GM19455 (cell line): ENCODE data around the gene HPS3.
"Not testable (repeated sequence)": the region's sequence is repeated elsewhere in the genome, so short reads cannot be mapped to it uniquely, and the experiment has no call there.

ENCODE experiments used
- ATAC-seq: cut with Tn5 transposase; IDR thresholded peaks from one replicate; pipeline ENCODE4 v1.9.1; 2021; ENCODE audit not compliant: unreplicated experiment

Gene HPS3, protein sequence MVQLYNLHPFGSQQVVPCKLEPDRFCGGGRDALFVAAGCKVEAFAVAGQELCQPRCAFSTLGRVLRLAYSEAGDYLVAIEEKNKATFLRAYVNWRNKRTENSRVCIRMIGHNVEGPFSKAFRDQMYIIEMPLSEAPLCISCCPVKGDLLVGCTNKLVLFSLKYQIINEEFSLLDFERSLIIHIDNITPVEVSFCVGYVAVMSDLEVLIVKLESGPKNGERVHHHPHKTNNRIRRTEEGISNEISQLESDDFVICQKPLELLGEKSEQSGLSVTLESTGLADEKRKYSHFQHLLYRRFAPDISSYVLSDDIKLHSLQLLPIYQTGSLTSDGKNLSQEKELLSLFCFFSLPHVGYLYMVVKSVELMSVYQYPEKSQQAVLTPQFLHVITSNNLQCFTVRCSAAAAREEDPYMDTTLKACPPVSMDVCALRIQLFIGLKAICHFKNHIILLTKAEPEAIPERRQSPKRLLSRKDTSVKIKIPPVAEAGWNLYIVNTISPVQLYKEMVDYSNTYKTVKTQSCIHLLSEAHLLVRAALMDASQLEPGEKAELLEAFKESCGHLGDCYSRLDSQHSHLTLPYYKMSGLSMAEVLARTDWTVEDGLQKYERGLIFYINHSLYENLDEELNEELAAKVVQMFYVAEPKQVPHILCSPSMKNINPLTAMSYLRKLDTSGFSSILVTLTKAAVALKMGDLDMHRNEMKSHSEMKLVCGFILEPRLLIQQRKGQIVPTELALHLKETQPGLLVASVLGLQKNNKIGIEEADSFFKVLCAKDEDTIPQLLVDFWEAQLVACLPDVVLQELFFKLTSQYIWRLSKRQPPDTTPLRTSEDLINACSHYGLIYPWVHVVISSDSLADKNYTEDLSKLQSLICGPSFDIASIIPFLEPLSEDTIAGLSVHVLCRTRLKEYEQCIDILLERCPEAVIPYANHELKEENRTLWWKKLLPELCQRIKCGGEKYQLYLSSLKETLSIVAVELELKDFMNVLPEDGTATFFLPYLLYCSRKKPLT

DNA sequence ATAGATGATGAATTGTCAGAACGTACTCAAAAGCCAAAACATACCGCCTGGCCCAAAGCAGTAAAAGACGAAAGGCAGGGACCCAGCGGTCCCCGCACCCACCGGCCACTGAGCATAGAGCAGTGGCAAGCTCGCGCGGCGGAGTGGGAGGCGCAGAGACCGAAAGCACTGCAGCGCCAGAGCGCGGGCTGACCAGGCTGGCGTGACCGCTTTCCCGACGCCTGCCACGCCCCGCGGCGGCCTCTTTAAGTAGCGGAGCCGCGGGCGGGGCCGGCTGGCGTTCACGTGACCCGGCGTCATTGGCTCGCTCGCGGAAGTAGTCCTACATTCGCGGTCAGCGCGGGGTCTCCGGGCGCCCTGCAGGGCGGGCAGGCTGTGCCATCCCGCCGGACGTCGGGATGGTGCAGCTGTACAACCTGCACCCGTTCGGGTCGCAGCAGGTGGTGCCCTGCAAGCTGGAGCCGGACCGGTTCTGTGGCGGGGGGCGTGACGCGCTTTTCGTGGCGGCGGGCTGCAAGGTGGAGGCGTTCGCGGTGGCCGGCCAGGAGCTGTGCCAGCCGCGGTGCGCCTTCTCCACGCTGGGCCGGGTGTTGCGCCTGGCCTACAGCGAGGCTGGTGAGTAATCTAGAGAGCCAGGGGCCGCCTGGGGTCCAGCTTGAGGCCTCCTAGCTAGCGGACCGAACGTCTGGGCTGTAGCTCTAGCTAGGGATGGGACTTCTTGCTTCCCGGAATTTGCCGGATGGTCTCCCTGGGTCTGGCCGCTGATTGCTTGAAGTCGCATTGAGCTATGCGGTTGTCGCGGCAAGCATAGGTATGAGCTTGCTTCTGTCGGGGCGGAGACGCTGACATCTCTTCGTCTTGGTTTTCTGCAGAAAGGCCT, at the start of gene HPS3:
HPS3 (plus strand) TSS at position 313 of the 880 bp plus-strand sequence; CDS start at position 399, 86 bp downstream.
- ATAC-seq: peak; percentile 96

DNA sequence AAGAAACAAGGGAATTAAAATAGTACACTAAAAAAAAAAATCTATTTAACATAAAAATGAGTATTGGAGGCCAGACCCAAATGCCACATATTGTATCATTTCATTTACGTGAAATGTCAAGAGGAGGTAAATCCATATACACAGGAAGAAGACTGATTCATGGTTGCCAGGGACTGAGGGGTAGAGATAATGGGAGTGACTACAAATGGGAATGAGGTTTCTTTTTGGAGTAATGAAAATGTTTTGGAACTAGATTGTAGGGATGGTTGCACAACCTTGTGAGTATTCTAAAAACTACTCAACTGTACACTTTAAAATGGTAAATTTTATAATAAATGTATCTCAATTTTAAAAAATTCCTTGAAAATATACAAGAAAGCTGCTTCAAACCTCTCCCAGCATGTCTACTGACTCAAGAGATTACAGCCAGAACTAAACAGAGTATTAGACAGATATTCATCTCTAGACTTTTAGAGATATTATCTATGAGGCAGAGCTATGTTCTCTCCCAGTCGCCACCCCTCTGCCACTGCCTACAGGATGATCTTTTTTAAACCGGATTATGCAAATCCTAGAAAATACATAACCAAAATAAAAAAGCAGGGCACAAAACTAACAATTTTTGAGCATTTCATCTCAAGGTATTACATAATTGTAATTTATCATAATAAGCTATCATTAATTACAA, 49.3 kb upstream of the HPS3 start:
- no peak for ATAC-seq

DNA sequence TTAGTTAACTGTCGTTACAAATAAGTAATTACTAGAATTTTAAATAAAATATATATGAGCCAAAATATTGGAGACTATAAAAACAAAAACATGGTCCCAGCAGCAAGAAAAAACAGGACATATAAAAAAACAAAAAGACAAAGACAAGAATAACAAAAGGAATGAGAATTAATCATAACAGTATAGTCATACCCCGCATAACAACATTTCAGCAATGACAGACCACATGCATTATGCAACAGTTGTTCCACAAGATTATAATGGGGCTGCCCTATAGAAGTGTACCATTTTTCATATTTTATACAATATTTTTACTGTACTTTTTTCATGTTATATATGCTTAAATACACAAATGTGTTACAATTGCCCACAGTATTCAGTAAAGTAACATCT, 48.7 kb upstream of the HPS3 start:
- ATAC-seq: no peak

DNA sequence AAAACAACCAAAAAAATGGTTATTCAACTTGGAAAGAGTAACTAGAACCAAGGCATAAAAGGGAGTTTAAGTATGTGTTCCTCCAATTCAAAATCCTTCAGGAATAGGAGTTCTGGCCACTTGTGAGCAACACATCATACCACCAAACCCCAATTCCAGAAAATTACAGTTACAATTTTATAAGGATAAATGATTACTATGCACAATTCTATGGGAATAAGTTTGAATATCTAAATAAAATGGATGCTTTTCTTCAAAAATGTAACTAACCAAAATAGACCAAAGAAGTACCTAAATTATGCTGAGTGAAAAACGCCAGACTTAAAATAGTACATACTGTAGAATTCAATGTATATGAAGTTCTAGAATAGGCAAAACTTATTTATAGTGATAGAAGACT, 47.7 kb upstream of the HPS3 start:
- no peak for ATAC-seq

DNA sequence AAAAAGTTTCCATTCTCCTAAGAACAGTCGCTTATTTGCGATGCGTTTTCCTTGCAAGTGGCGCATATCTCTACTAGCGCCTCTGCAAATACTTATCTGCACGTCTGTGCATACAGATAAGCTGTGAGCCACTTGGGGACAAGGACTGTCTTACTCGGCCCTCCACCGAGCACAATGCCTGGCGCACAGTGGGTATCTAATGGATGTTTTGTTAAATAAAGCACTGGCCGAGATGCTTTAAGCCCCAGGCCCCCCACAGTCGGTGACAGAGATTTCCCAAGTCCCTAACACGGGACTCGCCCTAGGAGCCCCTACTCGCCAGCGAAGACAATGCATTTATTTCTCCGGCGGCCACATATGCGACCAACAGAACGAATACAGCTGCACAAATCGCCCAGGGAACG, 43.6 kb upstream of the HPS3 start:
- ATAC-seq: peak; percentile 34

DNA sequence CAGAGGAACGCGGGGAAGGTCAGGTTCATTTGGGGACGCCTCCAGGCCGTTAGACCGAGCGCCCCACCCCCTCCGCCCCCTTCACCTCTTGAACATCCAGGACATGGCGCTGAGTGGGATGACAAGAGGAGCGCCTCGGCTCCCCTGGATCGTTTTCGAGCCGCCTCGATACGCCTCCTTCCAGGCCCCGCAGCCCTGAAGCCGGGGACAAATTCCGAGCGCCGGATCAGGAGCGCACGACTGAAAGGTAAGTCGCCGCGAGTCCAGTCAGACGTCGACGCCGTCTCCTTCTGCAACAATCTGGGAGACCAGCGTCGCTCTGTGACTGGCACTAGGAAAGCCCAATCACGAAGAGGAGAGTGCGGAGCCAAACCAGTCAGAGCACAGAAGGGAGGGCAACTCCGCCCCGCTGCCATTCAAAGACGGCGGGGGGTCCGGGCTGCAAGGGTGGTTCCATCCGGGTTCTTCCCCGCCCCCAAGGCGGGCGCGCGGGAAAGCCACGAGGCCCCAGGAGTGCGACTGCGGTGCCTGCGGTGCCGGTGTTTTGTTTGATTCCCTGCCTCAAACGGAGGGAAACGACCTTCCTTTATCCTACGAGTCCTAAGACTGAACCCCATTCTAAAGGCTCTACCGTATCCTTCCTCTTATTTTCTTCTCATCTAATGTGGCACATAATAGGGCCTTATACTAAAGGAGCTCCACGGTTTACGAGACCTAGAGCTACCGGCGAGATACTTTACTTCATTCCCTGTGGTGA, 43.0 kb upstream of the HPS3 start, which contains the start of gene HLTF:
HLTF (minus strand) TSS at position 302 of the 757 bp plus-strand sequence; CDS start at position 105, 197 bp downstream.
- ATAC-seq: peak; percentile 99

DNA sequence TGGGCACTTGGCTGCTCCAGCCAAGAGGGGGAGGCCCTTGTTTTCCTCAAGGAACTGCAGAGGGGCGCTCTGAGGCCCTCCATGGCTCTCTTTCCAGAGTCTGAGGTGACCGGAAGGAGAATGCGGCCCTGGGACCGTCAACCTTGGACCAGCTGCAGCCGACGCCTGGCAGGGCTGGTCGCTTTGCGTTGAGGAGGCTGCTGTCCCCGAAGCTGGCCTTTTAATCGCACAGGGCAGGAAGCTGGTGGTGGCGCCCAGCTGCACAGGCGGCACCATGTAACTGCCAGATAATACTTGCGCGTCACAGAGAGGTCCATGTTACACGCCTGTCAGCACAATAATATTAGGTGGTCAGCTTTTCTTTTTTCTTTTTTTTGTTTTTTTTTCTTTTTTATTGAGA, 42.2 kb upstream of the HPS3 start:
- ATAC-seq: no peak

DNA sequence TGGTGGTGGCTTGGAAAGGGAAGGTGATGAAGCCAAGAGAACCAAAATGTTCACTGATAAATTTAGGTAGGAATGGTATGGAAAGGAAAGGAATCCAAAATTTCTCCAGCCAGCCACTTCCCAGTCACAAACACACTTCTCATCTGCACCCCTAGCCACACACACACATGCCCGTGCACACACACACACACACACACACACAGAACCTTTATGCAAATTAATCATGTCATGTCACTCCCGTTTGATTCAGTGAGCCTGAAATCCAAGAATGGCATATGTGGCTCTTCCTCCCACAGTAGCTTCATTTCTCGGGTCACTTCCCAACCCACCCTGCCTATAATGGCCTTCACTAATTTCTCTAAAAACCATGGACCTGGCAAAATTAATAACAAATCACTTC, 40.0 kb upstream of the HPS3 start:
- no peak for ATAC-seq

DNA sequence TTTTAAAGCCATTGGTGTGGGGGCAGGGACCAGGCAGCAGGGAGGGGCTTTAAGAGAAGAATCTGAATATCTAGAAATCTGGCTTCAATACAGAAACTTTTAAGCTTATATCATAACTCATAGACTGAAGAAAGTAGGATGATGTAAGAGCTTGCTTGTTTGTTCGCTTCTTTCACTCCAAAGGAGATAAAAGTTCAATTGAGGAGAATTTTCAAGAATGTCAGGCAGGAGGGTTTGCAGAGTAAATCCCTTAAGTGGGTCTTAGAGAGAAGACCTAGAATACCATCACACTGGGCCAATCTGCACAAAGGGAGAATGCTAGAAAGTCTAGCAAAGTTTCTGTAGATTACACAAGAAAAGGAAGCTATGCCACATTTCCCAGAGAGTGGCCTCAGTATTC, 39.0 kb upstream of the HPS3 start:
- ATAC-seq: no peak

DNA sequence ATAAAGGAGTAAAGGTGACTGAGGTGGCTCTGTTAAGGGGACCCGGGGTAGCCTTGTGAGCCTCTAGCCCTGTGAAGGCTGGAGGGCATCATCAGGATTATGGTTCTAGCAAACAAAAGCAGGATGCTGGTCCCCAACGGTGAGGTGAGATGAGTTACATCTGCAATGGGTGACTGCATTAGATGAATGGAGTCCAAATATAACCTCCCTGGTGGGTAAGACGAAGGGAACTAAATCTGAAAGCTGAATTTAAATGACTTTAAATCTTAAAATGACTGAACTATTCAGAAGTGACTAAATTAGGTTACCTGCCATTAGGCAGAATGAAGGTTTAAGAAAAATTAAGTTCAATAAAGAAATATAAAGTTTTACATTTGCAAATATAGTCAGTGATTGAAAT, 38.5 kb upstream of the HPS3 start:
- ATAC-seq: no peak

DNA sequence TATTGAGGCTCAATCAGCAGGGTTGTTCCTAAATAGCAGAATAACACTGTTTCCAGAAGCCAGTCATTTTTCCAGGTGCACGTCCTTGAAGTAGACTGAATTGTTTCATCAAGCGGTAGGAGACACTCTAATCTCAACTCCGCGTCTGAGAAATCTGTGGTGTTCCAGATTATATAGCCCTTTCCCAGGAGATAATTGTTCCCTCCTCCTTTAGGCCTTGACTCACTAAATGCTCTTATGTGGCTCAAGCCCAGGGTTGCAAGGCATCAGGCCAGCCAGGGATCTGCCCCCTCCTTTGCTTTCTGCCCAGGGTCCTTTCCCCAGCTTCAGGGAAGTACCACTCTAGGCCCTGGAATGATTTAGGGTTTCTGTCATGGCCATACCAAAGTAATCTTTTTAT, 37.5 kb upstream of the HPS3 start:
- no peak for ATAC-seq

DNA sequence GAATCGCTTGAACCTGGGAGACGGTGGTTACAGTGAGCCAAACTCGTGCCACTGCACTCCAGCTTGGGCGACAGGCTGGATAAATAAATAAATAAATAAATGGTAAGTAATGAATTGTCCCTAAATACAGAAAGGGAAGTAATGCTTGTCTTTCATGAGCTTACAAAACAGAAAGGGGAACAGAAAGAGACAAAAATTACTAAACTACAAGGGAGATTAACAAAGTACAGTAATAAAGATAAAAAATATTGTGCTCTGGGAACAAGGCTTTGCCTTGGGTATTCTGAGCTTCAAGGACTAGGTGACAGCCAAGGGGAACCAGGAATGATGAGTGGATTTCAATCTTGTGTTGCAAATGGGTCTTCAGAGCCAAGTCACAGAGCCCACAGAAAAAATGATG, 34.0 kb upstream of the HPS3 start:
- ATAC-seq: peak; percentile 80

DNA sequence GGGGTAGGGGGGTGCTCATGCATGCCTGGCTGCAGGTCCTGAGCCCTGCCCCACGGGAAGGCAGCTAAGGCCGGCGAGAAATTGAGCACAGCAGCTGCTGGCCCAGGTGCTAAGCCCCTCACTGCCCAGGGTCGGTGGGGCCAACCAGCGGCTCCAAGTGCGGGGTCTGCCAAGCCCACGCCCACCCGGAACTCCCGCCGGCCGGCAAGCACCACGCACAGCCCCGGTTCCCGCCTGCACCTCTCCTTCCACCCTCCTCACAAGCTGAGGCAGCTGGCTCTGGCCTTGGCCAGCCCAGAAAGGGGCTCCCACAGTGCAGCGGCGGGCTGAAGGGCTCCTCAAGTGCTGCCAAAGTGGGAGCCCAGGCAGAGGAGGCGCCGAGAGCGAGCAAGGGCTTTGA, 31.5 kb upstream of the HPS3 start:
- ATAC-seq: not testable (repeated sequence)

DNA sequence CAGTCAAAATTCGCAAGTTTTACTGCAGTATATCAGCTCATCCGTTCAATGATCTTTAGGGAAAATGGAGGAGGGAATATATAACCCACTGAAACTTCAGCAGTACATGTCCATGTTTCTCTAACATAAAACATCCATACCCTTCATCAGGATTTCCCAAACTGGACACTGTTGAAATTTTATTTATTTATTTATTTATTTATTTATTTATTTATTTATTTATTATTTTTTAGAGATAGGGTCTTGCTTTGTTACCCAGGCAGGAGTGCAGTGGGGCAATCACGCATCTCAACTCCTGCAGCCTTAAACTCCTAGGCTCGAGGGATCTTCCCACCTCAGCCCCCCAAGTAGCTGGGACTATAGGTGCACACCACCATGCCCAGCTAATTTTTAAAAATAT, 28.3 kb upstream of the HPS3 start:
- no peak for ATAC-seq

DNA sequence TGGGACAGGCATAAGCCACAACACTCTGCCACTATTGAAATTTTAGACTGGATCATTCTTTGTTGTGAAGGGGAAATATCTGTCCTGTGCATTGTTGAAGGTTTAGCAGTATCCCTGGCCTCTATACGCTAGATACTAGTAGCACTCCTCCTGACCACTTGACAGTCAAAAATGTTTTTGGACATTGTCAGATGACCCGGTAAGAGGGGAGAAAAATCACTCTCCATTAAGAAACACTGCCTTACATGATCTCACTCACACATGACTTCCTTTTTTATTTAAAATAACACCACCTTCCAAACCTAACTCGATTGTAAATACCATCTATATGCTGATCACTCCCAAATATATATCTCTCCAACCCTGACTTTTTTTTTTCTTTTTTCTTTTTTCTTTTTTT, 27.8 kb upstream of the HPS3 start:
- no peak for ATAC-seq

DNA sequence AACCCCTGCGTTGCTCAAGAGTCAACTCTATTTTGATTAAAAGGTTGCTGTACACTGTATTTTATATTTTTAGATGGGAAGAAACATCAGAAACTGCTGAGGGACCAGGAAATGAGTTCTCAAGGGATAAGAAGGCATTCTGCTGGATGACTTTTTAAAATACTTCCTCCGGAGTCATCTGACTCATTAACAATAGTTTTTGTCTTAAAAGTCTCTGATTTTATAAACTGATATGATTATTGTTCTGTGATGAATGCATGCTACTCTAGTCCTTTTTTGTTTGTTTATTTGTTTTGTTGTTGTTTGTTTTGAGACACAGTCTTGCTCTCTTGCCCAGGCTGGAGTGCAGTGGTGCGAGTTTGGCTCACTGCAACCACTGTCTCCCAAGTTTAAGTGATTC, 25.0 kb upstream of the HPS3 start:
- ATAC-seq: no peak

DNA sequence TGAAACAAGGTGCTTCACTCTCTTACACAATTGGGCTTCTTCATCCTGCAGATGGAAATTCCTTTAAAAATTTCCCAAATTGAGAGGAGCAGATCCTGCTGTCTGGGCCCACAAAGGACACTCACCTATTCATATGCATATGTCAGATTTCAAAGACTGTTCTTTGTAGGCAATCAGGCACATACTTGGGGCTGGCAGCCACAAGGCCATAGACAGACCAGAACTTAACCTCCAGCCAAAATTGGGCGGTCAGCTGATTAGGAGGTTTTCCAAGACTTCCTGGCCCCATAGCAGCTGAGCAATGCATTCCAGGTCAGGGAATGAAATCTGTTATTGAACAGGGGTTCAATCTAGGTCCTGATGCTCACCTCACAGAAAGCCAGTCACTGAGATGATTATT, 15.0 kb upstream of the HPS3 start:
- no peak for ATAC-seq

DNA sequence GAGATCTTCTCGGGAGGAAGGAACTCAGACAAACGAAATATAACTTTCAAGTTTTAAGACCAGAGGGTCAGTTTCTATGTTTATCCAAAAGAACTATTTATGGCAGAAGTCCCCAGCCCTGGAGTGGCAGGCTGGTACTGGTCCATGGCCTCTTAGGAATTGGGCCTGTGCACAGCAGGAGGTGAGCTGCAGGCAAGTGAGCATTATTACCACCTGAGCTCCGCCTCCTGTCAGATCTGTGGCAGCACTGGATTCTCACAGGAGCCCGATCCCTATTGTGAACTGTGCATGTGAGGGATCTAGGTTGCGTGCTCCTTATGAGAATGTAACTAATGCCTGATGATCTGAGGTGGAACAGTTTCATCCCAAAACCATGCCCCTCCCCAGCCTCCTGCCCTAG, 14.3 kb upstream of the HPS3 start:
- no peak for ATAC-seq

DNA sequence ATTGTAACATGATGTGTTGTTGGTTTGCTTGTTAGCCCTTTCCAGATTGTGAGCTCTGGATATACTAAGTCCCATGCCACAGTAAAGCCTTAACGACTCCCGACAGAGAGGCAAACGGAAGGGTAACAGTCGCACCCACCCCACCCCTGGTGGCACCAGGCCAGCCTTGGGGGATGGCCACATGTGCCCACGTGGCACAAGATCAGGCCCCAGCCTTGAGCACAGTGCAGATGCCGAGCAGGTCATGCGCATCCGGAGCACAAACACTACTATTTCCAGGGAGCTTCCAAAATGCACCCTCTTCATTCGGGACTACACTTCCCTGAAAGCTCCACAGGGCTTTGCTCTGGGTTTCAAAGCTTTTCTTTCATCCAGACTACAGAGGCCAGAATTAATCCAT, 10.7 kb upstream of the HPS3 start:
- no peak for ATAC-seq

DNA sequence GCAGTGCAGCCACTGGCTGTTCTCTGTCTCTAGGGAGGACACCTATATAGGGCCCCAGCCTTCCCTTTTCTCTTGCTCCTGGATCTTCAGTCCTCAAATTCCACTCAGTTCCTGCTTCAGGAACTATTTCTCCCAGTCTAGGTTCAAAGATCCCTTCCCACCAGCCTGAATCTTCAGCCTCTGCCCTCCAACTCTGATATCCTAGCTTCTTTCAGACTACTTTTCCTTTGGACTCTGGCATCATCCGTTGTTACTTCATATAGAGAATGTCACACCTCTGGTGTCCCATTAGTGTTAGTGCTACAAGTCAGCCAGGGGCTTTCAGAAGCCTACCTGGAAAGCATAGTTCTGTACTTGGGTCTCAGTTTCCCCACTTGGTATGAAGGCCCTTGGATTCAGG, 10.0 kb upstream of the HPS3 start:
- ATAC-seq: no peak
